HG02938 (cell line): ENCODE data around the gene RAET1G.
"Not testable (repeated sequence)": the region's sequence is repeated elsewhere in the genome, so short reads cannot be mapped to it uniquely, and the experiment has no call there.

ENCODE experiments used
- ATAC-seq: cut with Tn5 transposase; IDR thresholded peaks from one replicate; pipeline ENCODE4 v1.9.1; 2021; ENCODE audit warnings: mild to moderate bottlenecking, moderate library complexity; ENCODE audit not compliant: unreplicated experiment

RAET1G gene

GRCh38 chr6:149915970-149916865 lies 6.7 kb downstream of the RAET1G start:
- ATAC-seq, result no peak

- no peak for ATAC-seq
These were observed 9.2 kb downstream of the RAET1G start for GRCh38 chr6:149913540-149914240.

- ATAC-seq, result no peak
These were observed 9.8 kb downstream of the RAET1G start for GRCh38 chr6:149913085-149913484.

- ATAC-seq, result not testable (repeated sequence)
These were observed 10.2 kb downstream of the RAET1G start for GRCh38 chr6:149912680-149913079.

- ATAC-seq, result no peak
These were observed 12.2 kb downstream of the RAET1G start for GRCh38 chr6:149910721-149911151.

- ATAC-seq, result no peak
These were observed 13.0 kb downstream of the RAET1G start for GRCh38 chr6:149909701-149910470.

GRCh38 chr6:149908480-149908879 lies 14.4 kb downstream of the RAET1G start:
- not testable (repeated sequence) for ATAC-seq

GRCh38 chr6:149907317-149907716 lies 15.6 kb downstream of the RAET1G start:
- no peak for ATAC-seq

GRCh38 chr6:149906405-149906804 lies 16.5 kb downstream of the RAET1G start:
- no peak for ATAC-seq

- ATAC-seq, result no peak
These were observed 17.0 kb downstream of the RAET1G start for GRCh38 chr6:149905911-149906371.

- ATAC-seq, result no peak
These were observed 17.5 kb downstream of the RAET1G start for GRCh38 chr6:149905371-149905910.

GRCh38 chr6:149904661-149905370 lies 18.1 kb downstream of the RAET1G start:
- ATAC-seq, result no peak

GRCh38 chr6:149903938-149904611 lies 18.8 kb downstream of the RAET1G start:
- no peak for ATAC-seq

GRCh38 chr6:149901444-149902140 lies 21.3 kb downstream of the RAET1G start:
- no peak for ATAC-seq

GRCh38 chr6:149900620-149901443 lies 22.1 kb downstream of the RAET1G start:
- ATAC-seq, result no peak

GRCh38 chr6:149899926-149900619 lies 22.8 kb downstream of the RAET1G start:
- ATAC-seq, result no peak

- ATAC-seq, result no peak
These were observed 23.4 kb downstream of the RAET1G start for GRCh38 chr6:149899486-149899885.

- no peak for ATAC-seq
These were observed 24.0 kb downstream of the RAET1G start for GRCh38 chr6:149898966-149899365.
